OCI-LY7 (cell line): ENCODE results near the gene CD80. TPM values are rescaled to one million over a fixed set of nuclear protein-coding genes. Genes with fewer than 3 reads are reported as not detected.

ENCODE experiments used
- BruUV-seq: library from RNA; stranded (reverse); fragments of 400-500 nt; replicated peaks from 2 replicates; lab custom pipeline; 2021; lab: Mats Ljungman, UMichigan
- CTCF ChIA-PET: fragments of 300-600 bp; sonication (Branson Sonifier 250); formaldehyde crosslinking; loops from one replicate; lab custom pipeline; 2022; ENCODE audit warnings: antibody characterized with exemption; ENCODE audit not compliant: unreplicated experiment; lab: Charles Lee
- POLR2A ChIA-PET: fragments of 300-600 bp; sonication (Branson Sonifier 250); formaldehyde crosslinking; loops from one replicate; lab custom pipeline; 2022; ENCODE audit warnings: antibody characterized with exemption; lab: Charles Lee
- DNase-seq: peaks from one replicate; pipeline ENCODE4 v3.0.0-alpha.2; 2015; ENCODE audit warnings: low spot score
- H2AFZ ChIP-seq: fragments of 200-600 bp; sonication (generic), shearing (Covaris generic); 2 replicates; pipeline ENCODE4 v1.6.1; 2014; ENCODE audit warnings: mild to moderate bottlenecking, antibody characterized with exemption, low read length, moderate library complexity
- H3K27ac ChIP-seq: fragments of 200-600 bp; sonication (generic); 2 replicates; pipeline ENCODE4 v1.5.1; 2014; ENCODE audit warnings: mixed run types, low read depth, mild to moderate bottlenecking, moderate library complexity, low read length, inconsistent platforms; ENCODE audit not compliant: poor library complexity, severe bottlenecking
- H3K36me3 ChIP-seq: fragments of 200-600 bp; sonication (generic); 2 replicates; pipeline ENCODE4 v1.6.1; 2014; ENCODE audit warnings: mild to moderate bottlenecking, antibody characterized with exemption, low read length, moderate library complexity, mixed read lengths; ENCODE audit not compliant: insufficient read depth
- H3K4me1 ChIP-seq: fragments of 200-600 bp; sonication (generic); 2 replicates; pipeline ENCODE4 v1.5.1; 2014; ENCODE audit warnings: mild to moderate bottlenecking, low read length; ENCODE audit not compliant: insufficient read depth, poor library complexity, severe bottlenecking
- H3K4me2 ChIP-seq: fragments of 200-600 bp; sonication (generic); 2 replicates; pipeline ENCODE4 v1.6.1; 2014; ENCODE audit warnings: mild to moderate bottlenecking, low read length
- H3K4me3 ChIP-seq: fragments of 200-600 bp; sonication (generic); 2 replicates; pipeline ENCODE4 v1.5.1; 2014; ENCODE audit warnings: mild to moderate bottlenecking, low read depth, low read length; ENCODE audit not compliant: poor library complexity, severe bottlenecking
- H3K79me2 ChIP-seq: fragments of 200-600 bp; sonication (generic); 2 replicates; pipeline ENCODE4 v1.6.1; 2016; ENCODE audit warnings: low read depth, mild to moderate bottlenecking, low read length, moderate library complexity, mixed read lengths; ENCODE audit not compliant: insufficient read depth
- H3K9me2 ChIP-seq: fragments of 200-600 bp; sonication (generic); 2 replicates; pipeline ENCODE4 v1.6.1; 2016; ENCODE audit warnings: mild to moderate bottlenecking, low read length, mixed read lengths; ENCODE audit not compliant: insufficient read depth
- H3K9me3 ChIP-seq: fragments of 200-600 bp; sonication (generic); 2 replicates; pipeline ENCODE4 v1.6.1; 2014; ENCODE audit warnings: mild to moderate bottlenecking, mixed run types, low read length, mixed read lengths
- H4K20me1 ChIP-seq: fragments of 200-600 bp; sonication (generic); 2 replicates; pipeline ENCODE4 v1.6.1; 2014; ENCODE audit warnings: mild to moderate bottlenecking, antibody characterized with exemption, low read length, moderate library complexity, mixed read lengths; ENCODE audit not compliant: insufficient read depth
- EZH2phosphoT487 ChIP-seq: fragments of 200-600 bp; sonication (generic); IDR thresholded peaks from 2 replicates; pipeline ENCODE4 v1.6.1; 2018; ENCODE audit warnings: low read depth, borderline replicate concordance, mild to moderate bottlenecking, mixed run types, antibody characterized with exemption, low read length, moderate library complexity, mixed read lengths
- intact Hi-C: fragments of 100-400 bp; cut with micrococcal nuclease; formaldehyde crosslinking; loops from one replicate; pipeline ENCODE4 v1.10.0; 2022; ENCODE audit not compliant: unreplicated experiment
- total RNA-seq, 2 experiments: library from RNA; depleted of rRNA in 1 of 2; stranded (reverse); fragments of >200 nt in 1 of 2; shearing (Covaris generic) in 1 of 2; gene quantifications; 2 replicates each; pipeline ENCODE4 v1.2.3, GENCODE V29; 2014 to 2022
- TF ChIP-seq, protein P1 (sequence below): fragments of 200-600 bp; sonication (generic); conservative IDR thresholded peaks from 2 replicates; pipeline ENCODE4 v1.5.1; 2014; ENCODE audit warnings: mild to moderate bottlenecking, antibody characterized with exemption, low read length, moderate library complexity, mixed read lengths

The CD80 gene
- total RNA-seq, 2 experiments from 2014 or later, result not detected

- BruUV-seq, result no TSS peak
- POLR2A ChIA-PET, result interaction anchor here (0.6 to 0.7 kb wide), 3 partner anchors 88 to 337 kb away, joined by 3 read pairs; no protein-coding TSS in a partner anchor
- no peak overlapping the region for H2AFZ ChIP-seq
These were observed 64.8 kb downstream of the CD80 start for GRCh38 chr3:119494597-119494996.

GRCh38 chr3:119492810-119493209 is 66.6 kb downstream of the CD80 start:
- POLR2A ChIA-PET, result interaction anchor here (0.7 kb wide), 1 partner anchor 9 kb away, joined by 4 read pairs; no protein-coding TSS in a partner anchor
- Histone ChIP-seq H3K79me2 (0 out of 2 replicates have a peak, but pooled peaks cover 6% of the 10 kb centered on the region), H3K27ac (no peak overlapping the region), H3K9me3 (no peaks in the 10 kb centered on the region), H2AFZ (no peak overlapping the region), H3K9me2 (no peaks in the 10 kb centered on the region), H3K4me3 (no peak overlapping the region), H3K4me2 (no peak overlapping the region), H3K4me1 (peaks cover 7% of the 10 kb centered on the region), H3K36me3 (peaks cover 45% of the 10 kb centered on the region), H4K20me1 (no peaks in the 10 kb centered on the region)
- intact Hi-C loops, result loop anchor here (10.0 kb wide), 1 partner anchor 602 kb away; the partner anchor contains the start of gene GSK3B
- no peak for DNase-seq
- TSS peak; percentile 37 for BruUV-seq
- CTCF ChIA-PET, result no interaction called here
- TF ChIP-seq EZH2phosphoT487, result no peak
- TF ChIP-seq, protein P1, sequence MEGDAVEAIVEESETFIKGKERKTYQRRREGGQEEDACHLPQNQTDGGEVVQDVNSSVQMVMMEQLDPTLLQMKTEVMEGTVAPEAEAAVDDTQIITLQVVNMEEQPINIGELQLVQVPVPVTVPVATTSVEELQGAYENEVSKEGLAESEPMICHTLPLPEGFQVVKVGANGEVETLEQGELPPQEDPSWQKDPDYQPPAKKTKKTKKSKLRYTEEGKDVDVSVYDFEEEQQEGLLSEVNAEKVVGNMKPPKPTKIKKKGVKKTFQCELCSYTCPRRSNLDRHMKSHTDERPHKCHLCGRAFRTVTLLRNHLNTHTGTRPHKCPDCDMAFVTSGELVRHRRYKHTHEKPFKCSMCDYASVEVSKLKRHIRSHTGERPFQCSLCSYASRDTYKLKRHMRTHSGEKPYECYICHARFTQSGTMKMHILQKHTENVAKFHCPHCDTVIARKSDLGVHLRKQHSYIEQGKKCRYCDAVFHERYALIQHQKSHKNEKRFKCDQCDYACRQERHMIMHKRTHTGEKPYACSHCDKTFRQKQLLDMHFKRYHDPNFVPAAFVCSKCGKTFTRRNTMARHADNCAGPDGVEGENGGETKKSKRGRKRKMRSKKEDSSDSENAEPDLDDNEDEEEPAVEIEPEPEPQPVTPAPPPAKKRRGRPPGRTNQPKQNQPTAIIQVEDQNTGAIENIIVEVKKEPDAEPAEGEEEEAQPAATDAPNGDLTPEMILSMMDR, result no peak

More at GRCh38 chr3:119494597-119494996, 64.8 kb downstream of the CD80 start:
- H3K36me3 ChIP-seq, result peaks cover 33% of the 10 kb centered on the region
- intact Hi-C loops, result loop anchor here (10.0 kb wide), 1 partner anchor 600 kb away; the partner anchor contains the start of gene GSK3B
- no peaks in the 10 kb centered on the region for H4K20me1 ChIP-seq
- no peaks in the 10 kb centered on the region for H3K9me3 ChIP-seq
- TF ChIP-seq, protein P1, result no peak; the same call in 1 of the 2 replicates
- TF ChIP-seq EZH2phosphoT487, result no peak
- DNase-seq, result peak; percentile 14
- no peak overlapping the region for H3K4me3 ChIP-seq
- no peaks in the 10 kb centered on the region for H3K9me2 ChIP-seq
- no peak overlapping the region for H3K27ac ChIP-seq
- CTCF ChIA-PET, result no interaction called here
- no peak overlapping the region for H3K4me2 ChIP-seq
- peaks cover 16% of the 10 kb centered on the region for H3K79me2 ChIP-seq
- peaks cover 12% of the 10 kb centered on the region for H3K4me1 ChIP-seq

DNA sequence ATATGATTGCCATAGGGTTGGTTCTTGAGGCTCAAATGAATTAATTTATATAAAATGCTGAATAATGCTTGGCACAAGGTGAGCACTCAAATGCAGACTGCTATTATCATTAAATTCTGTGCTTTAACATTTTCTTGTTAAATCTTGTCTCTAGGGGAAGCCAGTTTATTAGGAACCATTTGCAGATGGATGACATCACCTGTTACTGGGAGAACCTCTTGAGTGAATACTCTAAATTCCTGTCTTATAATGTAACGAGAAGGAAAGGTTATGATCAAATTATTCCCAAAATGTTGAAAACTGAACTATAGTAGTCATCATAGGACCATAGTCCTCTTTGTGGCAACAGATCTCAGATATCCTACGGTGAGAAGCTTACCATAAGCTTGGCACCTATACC is 67.3 kb downstream of the CD80 start:
- intact Hi-C loops, result loop anchor here (10.0 kb wide), 1 partner anchor 603 kb away; the partner anchor contains the start of gene GSK3B
- H2AFZ ChIP-seq, result no peak overlapping the region
- no peaks in the 10 kb centered on the region for H3K79me2 ChIP-seq
- ChIA-PET CTCF (no interaction called here), POLR2A (no interaction called here)
- peaks cover 45% of the 10 kb centered on the region for H3K36me3 ChIP-seq
- no peaks in the 10 kb centered on the region for H3K9me2 ChIP-seq
- H3K9me3 ChIP-seq, result no peaks in the 10 kb centered on the region
- no peak for TF ChIP-seq EZH2phosphoT487
- TF ChIP-seq, protein P1, result no peak
- H4K20me1 ChIP-seq, result no peaks in the 10 kb centered on the region
- no peak overlapping the region for H3K27ac ChIP-seq
- no peak overlapping the region for H3K4me2 ChIP-seq
- H3K4me3 ChIP-seq, result no peak overlapping the region
- BruUV-seq, result no TSS peak
- DNase-seq, result no peak
- peaks cover 1% of the 10 kb centered on the region for H3K4me1 ChIP-seq
